Measurements from ENCODE around the gene APBA2. TPM values are rescaled to one million over a fixed set of nuclear protein-coding genes. Genes with fewer than 3 reads are reported as not detected.

APBA2 gene
- total RNA-seq, 1 experiment from 2014 or later = 18.4 TPM

- in situ Hi-C loops (cut with HindIII; ENCODE audit: low pct_unique_long_range_greater_than_20kb, low sequenced_read_pairs) = no loop called here
- DNase-seq (ENCODE audit: low read depth) = no peak
Observed at GRCh38 chr15:29133791-29134190, 248.0 kb downstream of the APBA2 start.

- DNase-seq (ENCODE audit: low read depth) = no peak
- in situ Hi-C loops (cut with HindIII; ENCODE audit: low pct_unique_long_range_greater_than_20kb, low sequenced_read_pairs) = no loop called here
Observed at GRCh38 chr15:29134239-29134638, 248.5 kb downstream of the APBA2 start.

- DNase-seq (ENCODE audit: low read depth) = no peak
- in situ Hi-C loops (cut with HindIII; ENCODE audit: low pct_unique_long_range_greater_than_20kb, low sequenced_read_pairs) = no loop called here
Observed at GRCh38 chr15:29134641-29135308, 249.0 kb downstream of the APBA2 start.

GRCh38 chr15:29135309-29135657, 249.5 kb downstream of the APBA2 start:
- in situ Hi-C loops (cut with HindIII; ENCODE audit: low pct_unique_long_range_greater_than_20kb, low sequenced_read_pairs) = no loop called here
- DNase-seq (ENCODE audit: low read depth) = no peak

GRCh38 chr15:29135702-29136646, 250.2 kb downstream of the APBA2 start:
- DNase-seq (ENCODE audit: low read depth) = no peak
- in situ Hi-C loops (cut with HindIII; ENCODE audit: low pct_unique_long_range_greater_than_20kb, low sequenced_read_pairs) = no loop called here

- DNase-seq (ENCODE audit: low read depth) = no peak
- in situ Hi-C loops (cut with HindIII; ENCODE audit: low pct_unique_long_range_greater_than_20kb, low sequenced_read_pairs) = no loop called here
Observed at GRCh38 chr15:29138260-29138659, 252.5 kb downstream of the APBA2 start.

GRCh38 chr15:29139072-29139471, 253.3 kb downstream of the APBA2 start:
- no peak for DNase-seq (ENCODE audit: low read depth)
- in situ Hi-C loops (cut with HindIII; ENCODE audit: low pct_unique_long_range_greater_than_20kb, low sequenced_read_pairs) = no loop called here

- DNase-seq (ENCODE audit: low read depth) = no peak
- in situ Hi-C loops (cut with HindIII; ENCODE audit: low pct_unique_long_range_greater_than_20kb, low sequenced_read_pairs) = no loop called here
Observed at GRCh38 chr15:29139540-29140459, 254.0 kb downstream of the APBA2 start.

GRCh38 chr15:29140475-29141307, 254.9 kb downstream of the APBA2 start:
- no peak for DNase-seq (ENCODE audit: low read depth)
- in situ Hi-C loops (cut with HindIII; ENCODE audit: low pct_unique_long_range_greater_than_20kb, low sequenced_read_pairs) = no loop called here

GRCh38 chr15:29141308-29142128, 255.7 kb downstream of the APBA2 start:
- in situ Hi-C loops (cut with HindIII; ENCODE audit: low pct_unique_long_range_greater_than_20kb, low sequenced_read_pairs) = no loop called here
- DNase-seq (ENCODE audit: low read depth) = no peak

GRCh38 chr15:29142129-29142747, 256.5 kb downstream of the APBA2 start:
- in situ Hi-C loops (cut with HindIII; ENCODE audit: low pct_unique_long_range_greater_than_20kb, low sequenced_read_pairs) = no loop called here
- DNase-seq (ENCODE audit: low read depth) = no peak

GRCh38 chr15:29143293-29143692, 257.5 kb downstream of the APBA2 start:
- in situ Hi-C loops (cut with HindIII; ENCODE audit: low pct_unique_long_range_greater_than_20kb, low sequenced_read_pairs) = no loop called here
- DNase-seq (ENCODE audit: low read depth) = no peak

GRCh38 chr15:29143909-29144635, 258.3 kb downstream of the APBA2 start:
- in situ Hi-C loops (cut with HindIII; ENCODE audit: low pct_unique_long_range_greater_than_20kb, low sequenced_read_pairs) = no loop called here
- peak; percentile 46 for DNase-seq (ENCODE audit: low read depth)

- no peak for DNase-seq (ENCODE audit: low read depth)
- in situ Hi-C loops (cut with HindIII; ENCODE audit: low pct_unique_long_range_greater_than_20kb, low sequenced_read_pairs) = no loop called here
Observed at GRCh38 chr15:29149738-29150075, 263.9 kb downstream of the APBA2 start.

GRCh38 chr15:29150515-29151483, 265.0 kb downstream of the APBA2 start:
- in situ Hi-C loops (cut with HindIII; ENCODE audit: low pct_unique_long_range_greater_than_20kb, low sequenced_read_pairs) = no loop called here
- DNase-seq (ENCODE audit: low read depth) = no peak

Measured in Caki2 (cell line).